H9 (cell line): ENCODE results near the gene GLT6D1. TPM values are rescaled to one million over a fixed set of nuclear protein-coding genes. Genes with fewer than 3 reads are reported as not detected.
A peak's percentile ranks its signal among the peaks of the same experiment; 100 is the strongest.

Experiments used
- DNase-seq: peaks from one replicate; pipeline ENCODE4 v3.0.0-alpha.2; 2017
- H2AFZ ChIP-seq: one replicate; pipeline ENCODE4 v1.6.1; 2013; ENCODE audit warnings: mild to moderate bottlenecking, low read length, control low read depth, moderate library complexity
- H2AK5ac ChIP-seq: 2 replicates; pipeline ENCODE4 v1.6.1; 2013; ENCODE audit warnings: low read length, control low read depth, mixed read lengths; ENCODE audit not compliant: insufficient read length
- H2BK120ac ChIP-seq: one replicate; pipeline ENCODE4 v1.6.1; 2013; ENCODE audit warnings: low read depth, mild to moderate bottlenecking, low read length, control low read depth, inconsistent platforms; ENCODE audit not compliant: poor library complexity, severe bottlenecking
- H2BK12ac ChIP-seq: 2 replicates; pipeline ENCODE4 v1.6.1; 2013; ENCODE audit warnings: low read length, control low read depth, mixed read lengths, low read depth; ENCODE audit not compliant: insufficient read length
- H2BK15ac ChIP-seq: 2 replicates; pipeline ENCODE4 v1.6.1; 2013; ENCODE audit warnings: low read depth, low read length, control low read depth
- H2BK20ac ChIP-seq: one replicate; pipeline ENCODE4 v1.6.1; 2013; ENCODE audit warnings: low read depth, mild to moderate bottlenecking, low read length, control low read depth, inconsistent platforms; ENCODE audit not compliant: poor library complexity, severe bottlenecking
- H2BK5ac ChIP-seq: 2 replicates; pipeline ENCODE4 v1.6.1; 2013; ENCODE audit warnings: low read length, control low read depth, mixed read lengths; ENCODE audit not compliant: insufficient read length
- H3K14ac ChIP-seq: 2 replicates; pipeline ENCODE4 v1.6.1; 2013; ENCODE audit warnings: low read length, control low read depth; ENCODE audit not compliant: insufficient read depth
- H3K18ac ChIP-seq: 2 replicates; pipeline ENCODE4 v1.6.1; 2013; ENCODE audit warnings: low read depth, mild to moderate bottlenecking, mixed read lengths, low read length, control low read depth; ENCODE audit not compliant: insufficient read length
- H3K23ac ChIP-seq: 2 replicates; pipeline ENCODE4 v1.6.1; 2013; ENCODE audit warnings: low read length, control low read depth, mixed read lengths, low read depth; ENCODE audit not compliant: insufficient read length
- H3K23me2 ChIP-seq: 2 replicates; pipeline ENCODE4 v1.6.1; 2013; ENCODE audit warnings: low read depth, mild to moderate bottlenecking, mixed read lengths, low read length, control low read depth; ENCODE audit not compliant: insufficient read length, poor library complexity, severe bottlenecking
- H3K27ac ChIP-seq: 2 replicates; pipeline ENCODE4 v1.5.1; 2013; ENCODE audit warnings: low read length, control low read depth, mixed read lengths, low read depth; ENCODE audit not compliant: insufficient read length
- H3K27me3 ChIP-seq: 2 replicates; pipeline ENCODE4 v1.6.1; 2013; ENCODE audit warnings: low read length, control low read depth, inconsistent platforms; ENCODE audit not compliant: insufficient read depth
- H3K4ac ChIP-seq: 2 replicates; pipeline ENCODE4 v1.6.1; 2013; ENCODE audit warnings: low read depth, mild to moderate bottlenecking, control low read depth, inconsistent platforms, low read length, moderate library complexity
- H3K4me1 ChIP-seq: 2 replicates; pipeline ENCODE4 v1.6.1; 2013; ENCODE audit warnings: low read length, control low read depth, inconsistent platforms; ENCODE audit not compliant: insufficient read depth
- H3K4me2 ChIP-seq: 2 replicates; pipeline ENCODE4 v1.6.1; 2013; ENCODE audit warnings: low read length, control low read depth, mixed read lengths; ENCODE audit not compliant: insufficient read length, insufficient read depth
- H3K56ac ChIP-seq: 2 replicates; pipeline ENCODE4 v1.6.1; 2013; ENCODE audit warnings: low read depth, mild to moderate bottlenecking, mixed read lengths, low read length, control low read depth; ENCODE audit not compliant: insufficient read length
- H3K79me1 ChIP-seq: 2 replicates; pipeline ENCODE4 v1.6.1; 2013; ENCODE audit warnings: low read depth, mild to moderate bottlenecking, moderate library complexity, low read length, control low read depth, inconsistent platforms; ENCODE audit not compliant: insufficient read depth, poor library complexity, severe bottlenecking
- H3K79me2 ChIP-seq: 2 replicates; pipeline ENCODE4 v1.6.1; 2013; ENCODE audit warnings: low read length, control low read depth, inconsistent platforms; ENCODE audit not compliant: insufficient read depth
- H3K9ac ChIP-seq: 2 replicates; pipeline ENCODE4 v1.6.1; 2013; ENCODE audit warnings: low read length, control low read depth, mixed read lengths; ENCODE audit not compliant: insufficient read length; ENCODE audit errors: extremely low read depth
- H3K9me3 ChIP-seq: one replicate; pipeline ENCODE4 v1.6.1; 2013; ENCODE audit warnings: low read depth, low read length, inconsistent platforms; ENCODE audit not compliant: control insufficient read depth
- H3T11ph ChIP-seq: one replicate; pipeline ENCODE4 v1.6.1; 2013; ENCODE audit warnings: mild to moderate bottlenecking, low read length, control low read depth, inconsistent platforms
- H4K20me1 ChIP-seq: one replicate; pipeline ENCODE4 v1.6.1; 2013; ENCODE audit not compliant: control insufficient read depth, insufficient read length, insufficient read depth
- H4K5ac ChIP-seq: 2 replicates; pipeline ENCODE4 v1.6.1; 2013; ENCODE audit warnings: low read depth, mild to moderate bottlenecking, mixed read lengths, low read length, control low read depth; ENCODE audit not compliant: insufficient read length
- H4K8ac ChIP-seq: replicated peaks from 2 replicates; pipeline ENCODE4 v1.6.1; 2013; ENCODE audit warnings: low read length, control low read depth, mixed read lengths, low read depth; ENCODE audit not compliant: insufficient read length
- H4K91ac ChIP-seq: 2 replicates; pipeline ENCODE4 v1.6.1; 2013; ENCODE audit warnings: low read depth, mild to moderate bottlenecking, moderate library complexity, mixed read lengths, low read length, control low read depth; ENCODE audit not compliant: insufficient read length
- H3K27ac Mint-ChIP-seq, 3 experiments: 2 replicates in 2 of 3; 3 replicates in 1 of 3; pipeline ENCODE4 v1.8.0; 2020 to 2021; ENCODE audit warnings: mixed read lengths in 3 of 3, mild to moderate bottlenecking in 1 of 3, moderate library complexity in 1 of 3
- H3K27me3 Mint-ChIP-seq: 2 replicates; pipeline ENCODE4 v1.8.0; 2021; ENCODE audit warnings: low read depth, mild to moderate bottlenecking, moderate library complexity, mixed read lengths
- H3K36me3 Mint-ChIP-seq, 3 experiments: 2 replicates in 2 of 3; 3 replicates in 1 of 3; pipeline ENCODE4 v1.8.0; 2020 to 2021; ENCODE audit warnings: low read depth in 3 of 3, mixed read lengths in 3 of 3; ENCODE audit not compliant: insufficient read depth in 1 of 3
- H3K4me1 Mint-ChIP-seq, 2 experiments: 2 replicates each; pipeline ENCODE4 v1.8.0; 2020; ENCODE audit warnings: mixed read lengths in 2 of 2
- H3K4me3 Mint-ChIP-seq, 2 experiments: 2 replicates in 1 of 2; 3 replicates in 1 of 2; pipeline ENCODE4 v1.8.0; 2020 to 2021; ENCODE audit warnings: mild to moderate bottlenecking in 2 of 2, mixed read lengths in 2 of 2, moderate library complexity in 1 of 2
- H3K9me3 Mint-ChIP-seq, 2 experiments: 2 replicates in 1 of 2; 3 replicates in 1 of 2; pipeline ENCODE4 v1.8.0; 2020; ENCODE audit warnings: mild to moderate bottlenecking in 2 of 2, mixed read lengths in 2 of 2, moderate library complexity in 1 of 2
- CTCF ChIP-seq: fragments of 200-600 bp; sonication (generic); conservative IDR thresholded peaks from 3 replicates; pipeline ENCODE4 v1.8.0; 2021; ENCODE audit warnings: antibody characterized with exemption, mild to moderate bottlenecking
- WGBS: extraction: QIAGEN DNeasy Blood & Tissue Kit; methylation state at CpG from one replicate; pipeline ENCODE4 v1.1.7; 2013; ENCODE audit warnings: missing lambda C conversion rate, low lambda C conversion rate, mixed read lengths; ENCODE audit not compliant: insufficient read length; ENCODE audit errors: extremely low coverage; 5-methylcytosine and 5-hydroxymethylcytosine counted together
- total RNA-seq: library from RNA; stranded (reverse); gene quantifications from 2 replicates; pipeline ENCODE4 v1.2.1, GENCODE V29; 2021

The GLT6D1 gene
- total RNA-seq, 1 experiment from 2014 or later, result not detected

GRCh38 chr9:135671591-135672041 is 32.3 kb upstream of the GLT6D1 start:
- Histone ChIP-seq H2BK5ac (no peak overlapping the region), H3K18ac (no peak overlapping the region), H3K23ac (no peak overlapping the region), H3K9ac (no peak overlapping the region), H3K27me3 (no peaks in the 10 kb centered on the region), H3K4ac (no peak overlapping the region), H3K79me2 (no peaks in the 10 kb centered on the region), H2AK5ac (no peak overlapping the region), H2BK15ac (no peak overlapping the region), H3K56ac (no peak overlapping the region), H3K27ac (no peak overlapping the region), H3K4me2 (no peak overlapping the region), H2BK20ac (no peak overlapping the region), H3K14ac (no peak overlapping the region; the same call in 1 of the 2 replicates), H3K79me1 (no peaks in the 10 kb centered on the region), H4K20me1 (no peaks in the 10 kb centered on the region), H2BK120ac (no peak overlapping the region), H4K91ac (no peak overlapping the region), H2AFZ (no peak overlapping the region), H3K9me3 (peaks cover 9% of the 10 kb centered on the region), H3K4me1 (no peaks in the 10 kb centered on the region), H3T11ph (no peak overlapping the region), H4K8ac (no peak overlapping the region), H4K5ac (no peak overlapping the region), H3K23me2 (no peaks in the 10 kb centered on the region), H2BK12ac (no peak overlapping the region)
- DNase-seq, result peak; percentile 87
- Mint-ChIP-seq H3K36me3 (peaks cover 5 to 11% (median 7%) of the 10 kb centered on the region in 3 experiments; a peak in 6 of 7 replicates), H3K9me3 (peaks cover 11 to 14% of the 10 kb centered on the region in 2 experiments), H3K27ac (no peak overlapping the region), H3K27me3 (peaks cover 2% of the 10 kb centered on the region; the same call in 1 of the 2 replicates), H3K4me3 (no peak overlapping the region), H3K4me1 (peaks cover 0 to 7% of the 10 kb centered on the region in 2 experiments; a peak in 2 of 4 replicates)
- peak; percentile 67 for TF ChIP-seq CTCF
- no CpG with 5 or more reads among the region's 17 CpGs for WGBS
